ENCODE measurements around the gene ZAR1. TPM values are rescaled to one million over a fixed set of nuclear protein-coding genes. Genes with fewer than 3 reads are reported as not detected.
"Not testable (repeated sequence)": the region's sequence is repeated elsewhere in the genome, so short reads cannot be mapped to it uniquely, and the experiment has no call there.

ZAR1 gene, protein sequence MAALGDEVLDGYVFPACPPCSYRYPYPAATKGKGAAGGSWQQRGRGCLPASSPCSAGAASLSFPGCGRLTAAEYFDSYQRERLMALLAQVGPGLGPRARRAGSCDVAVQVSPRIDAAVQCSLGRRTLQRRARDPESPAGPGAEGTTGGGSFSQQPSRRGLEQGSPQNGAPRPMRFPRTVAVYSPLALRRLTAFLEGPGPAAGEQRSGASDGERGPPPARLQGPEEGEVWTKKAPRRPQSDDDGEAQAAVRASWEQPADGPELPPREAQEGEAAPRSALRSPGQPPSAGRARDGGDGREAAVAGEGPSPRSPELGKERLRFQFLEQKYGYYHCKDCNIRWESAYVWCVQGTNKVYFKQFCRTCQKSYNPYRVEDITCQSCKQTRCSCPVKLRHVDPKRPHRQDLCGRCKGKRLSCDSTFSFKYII
- not detected for total RNA-seq

DNA sequence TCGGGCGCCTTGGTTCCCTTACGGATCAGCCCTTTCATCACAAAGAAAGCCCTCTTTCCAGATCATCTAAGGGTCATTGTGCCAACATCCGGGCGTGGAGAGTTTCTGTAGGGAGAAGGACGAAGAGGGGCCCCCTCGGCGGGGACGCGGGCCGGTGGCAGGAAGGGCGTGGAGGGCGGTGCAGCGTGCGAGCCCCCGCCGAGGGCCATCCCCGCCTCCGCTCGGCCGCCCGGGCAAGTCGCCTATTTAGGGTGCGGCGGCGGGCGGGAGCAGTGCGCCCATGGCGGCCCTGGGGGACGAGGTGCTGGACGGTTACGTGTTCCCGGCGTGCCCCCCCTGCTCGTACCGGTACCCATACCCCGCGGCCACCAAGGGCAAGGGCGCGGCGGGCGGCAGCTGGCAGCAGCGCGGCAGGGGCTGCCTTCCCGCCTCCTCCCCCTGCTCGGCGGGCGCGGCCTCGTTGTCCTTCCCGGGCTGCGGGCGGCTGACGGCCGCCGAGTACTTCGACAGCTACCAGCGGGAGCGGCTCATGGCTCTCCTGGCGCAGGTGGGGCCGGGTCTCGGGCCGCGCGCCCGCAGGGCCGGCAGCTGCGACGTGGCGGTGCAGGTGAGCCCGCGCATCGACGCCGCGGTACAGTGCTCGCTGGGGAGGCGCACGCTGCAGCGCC lies at the start of gene ZAR1:
ZAR1 (plus strand) TSS at position 241 of the 668 bp plus-strand sequence; CDS start at position 281, 40 bp downstream.
- H3K4me3 Mint-ChIP-seq = peak within 1 kb of the TSS; percentile 62

DNA sequence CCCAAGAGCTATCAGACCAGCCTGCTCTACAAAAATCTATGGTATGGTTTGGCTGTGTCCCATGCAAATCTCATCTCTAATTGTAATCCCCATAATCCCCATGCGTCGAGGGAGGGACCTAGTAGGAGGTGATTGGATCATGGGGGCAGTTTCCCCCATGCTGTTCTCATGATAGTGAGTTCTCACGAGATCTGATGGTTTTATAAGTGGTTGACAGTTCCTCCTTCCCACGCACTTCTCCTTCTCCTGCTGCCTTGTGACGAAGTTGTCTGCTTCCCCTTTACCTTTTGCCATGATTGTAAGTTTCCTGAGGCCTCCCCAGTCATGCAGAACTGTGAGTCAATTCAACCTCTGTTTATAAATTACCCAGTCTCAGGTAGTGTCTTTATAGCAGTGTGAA lies 49.1 kb upstream of the ZAR1 start:
- DNase-seq; H3K27ac Mint-ChIP-seq; ATAC-seq (ENCODE audit: low read depth); H3K4me3 Mint-ChIP-seq; H3K4me1 Mint-ChIP-seq; H3K9me3 Mint-ChIP-seq; POLR2A ChIA-PET; H3K27me3 Mint-ChIP-seq; H3K36me3 Mint-ChIP-seq: not testable (repeated sequence)

More for the DNA sequence above, at the start of gene ZAR1:
- Mint-ChIP-seq H3K4me1 (peaks cover 1% of the 10 kb centered on the region), H3K27ac (no peak within 1 kb of the TSS), H3K36me3 (no peaks in the 10 kb centered on the region), H3K9me3 (no peaks in the 10 kb centered on the region), H3K27me3 (peaks cover 52% of the 10 kb centered on the region)
- POLR2A ChIA-PET = interaction anchor here (1.1 kb wide), 1 partner anchor 14 kb away, joined by 4 read pairs; no protein-coding TSS in a partner anchor
- DNase-seq = peak; percentile 49
- peak; percentile 34 for ATAC-seq (ENCODE audit: low read depth)

DNA sequence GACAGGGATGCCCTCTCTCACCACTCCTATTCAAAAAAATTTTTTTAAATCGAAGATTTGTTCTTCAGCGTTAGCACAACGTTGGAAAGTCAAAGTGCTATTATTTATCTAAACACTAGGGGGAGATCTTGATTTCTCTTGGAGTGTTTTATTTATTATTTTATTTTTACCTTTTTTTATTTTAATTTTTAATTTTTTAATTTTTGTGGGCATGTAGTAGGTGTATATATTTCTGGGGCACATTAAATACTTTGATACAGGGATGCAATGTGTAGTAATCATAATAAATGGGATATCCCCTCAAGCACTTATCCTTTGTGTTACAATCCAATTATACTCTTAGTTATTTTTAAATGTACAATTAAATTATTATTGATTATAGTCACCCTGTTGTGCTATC lies 44.3 kb upstream of the ZAR1 start:
- H3K4me1 Mint-ChIP-seq = no peaks in the 10 kb centered on the region
- DNase-seq = no peak
- H3K27me3 Mint-ChIP-seq = peaks cover 3% of the 10 kb centered on the region
- H3K9me3 Mint-ChIP-seq = peaks cover 1% of the 10 kb centered on the region
- H3K4me3 Mint-ChIP-seq = no peak overlapping the region
- H3K36me3 Mint-ChIP-seq = no peaks in the 10 kb centered on the region
- no peak for ATAC-seq (ENCODE audit: low read depth)
- no peak overlapping the region for H3K27ac Mint-ChIP-seq
- POLR2A ChIA-PET = no interaction called here

DNA sequence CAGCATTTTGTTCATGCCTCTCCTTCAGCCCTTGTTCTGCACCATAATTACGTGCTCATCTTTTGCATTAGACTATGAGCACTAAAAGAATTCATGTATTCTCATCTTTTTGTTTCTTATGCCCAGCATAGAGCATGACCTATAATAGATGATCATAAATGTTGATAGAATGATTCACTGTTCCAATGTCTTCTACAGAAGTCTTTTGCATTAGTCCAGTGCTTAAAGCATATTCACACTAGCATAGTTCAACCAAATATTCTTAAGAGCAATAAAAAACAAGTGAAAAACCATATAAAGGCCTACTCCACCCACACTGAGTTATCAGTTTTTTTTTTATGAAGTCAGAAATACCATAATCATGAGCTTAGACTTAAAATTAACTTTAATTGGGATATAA lies 43.4 kb upstream of the ZAR1 start:
- Mint-ChIP-seq H3K4me1 (no peaks in the 10 kb centered on the region), H3K9me3 (peaks cover 1% of the 10 kb centered on the region), H3K4me3 (no peak overlapping the region), H3K27me3 (peaks cover 4% of the 10 kb centered on the region), H3K36me3 (no peaks in the 10 kb centered on the region), H3K27ac (no peak overlapping the region)
- POLR2A ChIA-PET = no interaction called here
- DNase-seq (no peak), ATAC-seq (ENCODE audit: low read depth) (no peak)

DNA sequence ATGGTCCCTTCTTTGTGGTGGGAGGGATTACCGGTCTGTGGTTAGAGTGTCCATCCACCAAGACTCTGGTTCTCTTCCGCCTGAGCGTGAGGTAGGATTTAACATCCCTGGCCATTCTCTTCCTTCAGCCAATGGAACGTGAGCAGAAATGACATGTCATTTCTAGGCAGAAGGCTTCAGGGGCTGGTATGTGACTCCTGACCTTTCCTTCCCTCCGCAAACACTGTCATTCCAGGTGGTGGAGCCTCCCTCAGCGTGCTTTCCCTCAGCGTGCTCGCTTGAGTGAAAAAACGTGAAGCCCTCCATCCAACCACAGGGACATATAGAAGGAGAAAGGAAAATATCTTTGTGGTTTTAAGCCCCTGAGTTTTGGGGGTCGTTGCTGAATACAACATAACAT lies 40.9 kb upstream of the ZAR1 start:
- DNase-seq (no peak), ATAC-seq (ENCODE audit: low read depth) (no peak)
- POLR2A ChIA-PET = no interaction called here
- H3K4me1 Mint-ChIP-seq = no peaks in the 10 kb centered on the region
- no peak overlapping the region for H3K27ac Mint-ChIP-seq
- H3K36me3 Mint-ChIP-seq = no peaks in the 10 kb centered on the region
- H3K27me3 Mint-ChIP-seq = peaks cover 4% of the 10 kb centered on the region
- H3K4me3 Mint-ChIP-seq = no peak overlapping the region
- no peaks in the 10 kb centered on the region for H3K9me3 Mint-ChIP-seq

DNA sequence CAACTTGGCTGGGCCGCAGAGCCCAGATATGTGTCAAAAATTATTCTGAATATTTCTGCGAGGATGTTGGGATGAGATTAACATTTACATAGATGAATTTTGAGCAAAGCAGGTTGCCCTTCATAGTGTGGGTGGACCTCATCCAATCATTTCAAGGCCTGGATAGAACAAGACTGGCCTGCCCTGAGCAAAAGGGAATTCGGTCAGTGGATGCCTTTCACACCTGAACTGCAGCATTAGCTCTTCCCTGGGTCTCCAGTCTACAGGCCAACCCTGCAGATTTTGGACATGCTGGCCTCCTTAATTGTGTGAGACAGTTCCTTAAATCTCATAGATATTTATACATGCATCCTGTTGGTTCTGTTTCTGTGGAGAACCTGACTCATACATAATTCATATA lies 39.3 kb upstream of the ZAR1 start:
- no peaks in the 10 kb centered on the region for H3K9me3 Mint-ChIP-seq
- peaks cover 7% of the 10 kb centered on the region for H3K27me3 Mint-ChIP-seq
- DNase-seq (no peak), ATAC-seq (ENCODE audit: low read depth) (peak; percentile 30)
- no peak overlapping the region for H3K4me3 Mint-ChIP-seq
- POLR2A ChIA-PET = no interaction called here
- H3K4me1 Mint-ChIP-seq = no peaks in the 10 kb centered on the region
- no peaks in the 10 kb centered on the region for H3K36me3 Mint-ChIP-seq
- H3K27ac Mint-ChIP-seq = no peak overlapping the region

DNA sequence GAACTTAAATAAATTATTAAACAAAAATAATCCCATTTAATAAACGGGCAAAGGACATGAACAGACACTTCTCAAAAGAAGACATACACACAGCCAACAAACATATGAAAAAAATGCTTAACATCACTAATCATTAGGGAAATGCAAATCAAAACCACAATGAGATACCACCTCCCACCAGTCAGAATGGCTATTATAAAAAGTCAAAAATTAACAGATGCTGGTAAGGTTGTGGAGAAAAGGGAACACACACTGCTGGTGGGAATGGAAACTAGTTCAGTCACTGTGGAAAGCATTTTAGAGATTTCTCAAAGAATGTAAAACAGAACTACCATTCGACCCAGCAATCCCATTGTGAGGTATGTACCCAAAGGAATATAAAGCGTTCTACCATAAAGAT lies 38.4 kb upstream of the ZAR1 start:
- H3K27me3 Mint-ChIP-seq; H3K27ac Mint-ChIP-seq; H3K9me3 Mint-ChIP-seq; POLR2A ChIA-PET; H3K4me1 Mint-ChIP-seq; DNase-seq; H3K36me3 Mint-ChIP-seq; H3K4me3 Mint-ChIP-seq; ATAC-seq (ENCODE audit: low read depth): not testable (repeated sequence)

DNA sequence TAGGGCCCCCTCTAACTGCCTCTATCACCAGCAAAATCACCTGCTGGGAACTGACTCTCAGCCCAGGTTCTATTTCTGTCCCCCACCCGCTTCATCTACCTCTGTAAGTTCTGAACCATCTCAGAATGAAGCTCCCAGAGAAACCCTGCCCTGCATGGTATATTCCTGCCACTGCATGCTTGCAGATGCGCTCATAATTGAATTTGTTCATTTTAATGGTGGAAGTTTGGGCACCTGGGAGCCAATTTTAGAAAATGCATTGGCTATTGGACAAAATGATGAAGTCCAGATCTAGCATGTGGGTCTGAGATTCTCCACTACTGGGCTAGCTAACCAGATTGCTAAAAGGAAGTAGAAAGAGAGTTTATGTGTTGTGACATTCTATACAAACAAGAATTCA lies 35.5 kb upstream of the ZAR1 start:
- H3K9me3 Mint-ChIP-seq = no peaks in the 10 kb centered on the region
- H3K27ac Mint-ChIP-seq = no peak overlapping the region
- no peak for ATAC-seq (ENCODE audit: low read depth)
- H3K36me3 Mint-ChIP-seq = no peaks in the 10 kb centered on the region
- DNase-seq = no peak
- no peak overlapping the region for H3K4me3 Mint-ChIP-seq
- POLR2A ChIA-PET = no interaction called here
- no peaks in the 10 kb centered on the region for H3K4me1 Mint-ChIP-seq
- H3K27me3 Mint-ChIP-seq = peaks cover 10% of the 10 kb centered on the region

DNA sequence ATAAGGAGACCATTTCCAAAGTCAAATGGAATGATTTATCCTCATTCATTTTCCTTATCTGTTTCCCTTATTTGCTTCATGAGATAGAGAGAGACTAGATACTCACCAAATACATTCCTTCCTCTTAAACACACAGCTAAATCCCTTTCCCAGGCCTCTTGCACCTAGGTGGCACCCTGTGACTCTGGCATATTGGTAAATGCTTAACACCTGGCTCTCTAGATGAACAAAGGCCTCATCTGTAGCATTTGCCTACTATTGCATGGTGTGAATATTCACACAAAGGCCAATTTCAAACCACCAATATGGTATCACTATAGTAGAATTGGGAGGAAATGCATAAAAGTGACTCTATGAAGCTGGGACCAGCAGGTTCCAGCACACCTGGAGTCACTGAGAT lies 29.1 kb upstream of the ZAR1 start:
- H3K9me3 Mint-ChIP-seq = peaks cover 2% of the 10 kb centered on the region
- ATAC-seq (ENCODE audit: low read depth) (no peak), DNase-seq (no peak)
- POLR2A ChIA-PET = no interaction called here
- no peaks in the 10 kb centered on the region for H3K36me3 Mint-ChIP-seq
- peaks cover 11% of the 10 kb centered on the region for H3K27me3 Mint-ChIP-seq
- H3K27ac Mint-ChIP-seq = no peak overlapping the region
- H3K4me1 Mint-ChIP-seq = no peaks in the 10 kb centered on the region
- H3K4me3 Mint-ChIP-seq = no peak overlapping the region

DNA sequence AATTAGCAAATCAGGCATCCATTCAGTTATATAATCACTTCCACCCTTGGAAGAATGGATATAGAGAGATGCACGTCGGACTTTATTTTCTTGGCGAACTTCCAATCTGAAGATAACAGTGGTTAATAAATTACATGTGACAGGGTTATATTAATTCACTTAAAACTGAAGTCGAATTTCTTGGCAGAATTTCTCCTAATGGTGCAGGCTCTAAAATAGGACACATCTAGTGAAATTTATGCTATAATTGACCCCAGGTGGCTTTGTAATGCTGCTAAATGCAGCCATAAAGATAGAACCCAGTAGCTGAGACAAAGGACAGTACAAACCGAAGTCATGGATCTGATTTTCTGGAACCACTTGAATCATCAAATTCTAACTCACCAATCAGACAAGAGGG lies 27.7 kb upstream of the ZAR1 start:
- no peaks in the 10 kb centered on the region for H3K4me1 Mint-ChIP-seq
- H3K9me3 Mint-ChIP-seq = peaks cover 2% of the 10 kb centered on the region
- H3K27ac Mint-ChIP-seq = no peak overlapping the region
- POLR2A ChIA-PET = no interaction called here
- H3K27me3 Mint-ChIP-seq = peaks cover 8% of the 10 kb centered on the region
- DNase-seq = no peak
- no peak overlapping the region for H3K4me3 Mint-ChIP-seq
- no peak for ATAC-seq (ENCODE audit: low read depth)
- H3K36me3 Mint-ChIP-seq = no peaks in the 10 kb centered on the region

DNA sequence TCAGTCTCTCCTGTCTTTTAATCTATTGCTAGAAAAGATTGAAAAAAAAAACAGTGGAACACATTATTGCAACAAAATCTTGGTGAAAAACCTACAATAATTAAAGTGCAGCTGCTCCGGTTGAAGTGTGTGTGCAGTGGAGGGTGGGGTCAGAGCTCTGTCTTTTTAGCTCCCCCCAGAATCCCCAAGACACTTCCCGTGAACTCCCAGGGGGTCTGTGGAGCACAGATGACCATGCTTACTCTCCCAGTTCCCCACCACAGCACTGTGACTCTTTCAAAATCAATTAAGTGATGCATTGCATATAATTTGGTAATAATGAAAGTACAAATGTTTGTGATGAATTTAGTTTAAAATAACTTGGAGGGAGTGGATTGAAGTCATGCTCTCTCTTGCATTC lies 22.6 kb upstream of the ZAR1 start:
- ATAC-seq (ENCODE audit: low read depth) (no peak), DNase-seq (no peak)
- no peaks in the 10 kb centered on the region for H3K36me3 Mint-ChIP-seq
- no peaks in the 10 kb centered on the region for H3K4me1 Mint-ChIP-seq
- peaks cover 2% of the 10 kb centered on the region for H3K9me3 Mint-ChIP-seq
- no peak overlapping the region for H3K4me3 Mint-ChIP-seq
- no peak overlapping the region for H3K27ac Mint-ChIP-seq
- H3K27me3 Mint-ChIP-seq = peaks cover 18% of the 10 kb centered on the region
- POLR2A ChIA-PET = no interaction called here

DNA sequence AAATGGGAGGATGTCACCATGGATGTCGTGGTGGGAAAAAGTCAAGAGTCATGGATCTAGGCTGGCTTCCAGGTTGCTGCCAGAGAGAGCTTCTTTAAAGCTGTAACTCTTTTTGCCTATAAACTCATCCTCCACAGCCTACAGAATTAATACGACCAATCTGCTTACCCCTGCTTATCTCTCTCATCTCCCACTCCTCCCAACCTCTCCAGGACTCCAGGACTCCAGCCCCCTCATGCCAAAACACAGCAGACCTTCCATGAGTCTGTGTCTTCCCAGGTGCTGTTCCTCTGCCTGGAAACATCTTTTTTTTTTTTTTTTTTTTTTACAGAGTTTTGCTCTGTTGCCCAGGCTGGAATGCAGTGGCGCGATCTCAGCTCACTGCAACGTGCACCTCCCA lies 22.2 kb upstream of the ZAR1 start:
- Mint-ChIP-seq H3K27ac (no peak overlapping the region), H3K36me3 (no peaks in the 10 kb centered on the region), H3K9me3 (peaks cover 2% of the 10 kb centered on the region), H3K27me3 (peaks cover 18% of the 10 kb centered on the region), H3K4me3 (no peak overlapping the region), H3K4me1 (no peaks in the 10 kb centered on the region)
- ATAC-seq (ENCODE audit: low read depth) (no peak), DNase-seq (no peak)
- POLR2A ChIA-PET = no interaction called here

DNA sequence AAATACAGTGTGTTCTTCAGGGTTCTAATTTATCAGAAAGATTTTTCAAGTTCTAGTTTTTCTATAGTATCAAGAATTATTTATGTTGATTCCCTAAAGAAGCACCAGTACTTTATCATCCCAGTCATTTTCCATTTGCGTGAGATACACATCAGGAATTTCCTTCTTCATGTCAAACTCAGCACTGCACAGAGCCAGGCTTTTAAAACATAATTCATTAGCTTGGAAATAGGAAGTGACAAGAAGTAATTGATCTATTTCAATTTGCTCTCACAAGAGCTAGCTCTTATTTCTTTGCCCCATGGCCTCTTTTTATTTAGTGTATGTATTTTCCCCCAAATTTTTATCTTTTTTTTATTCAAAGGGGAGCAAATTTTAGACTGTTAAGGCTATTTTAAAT lies 19.9 kb upstream of the ZAR1 start:
- Mint-ChIP-seq H3K27ac (no peak overlapping the region), H3K4me3 (no peak overlapping the region), H3K4me1 (no peaks in the 10 kb centered on the region), H3K36me3 (no peaks in the 10 kb centered on the region), H3K9me3 (no peaks in the 10 kb centered on the region), H3K27me3 (peaks cover 14% of the 10 kb centered on the region)
- ATAC-seq (ENCODE audit: low read depth) (no peak), DNase-seq (no peak)
- POLR2A ChIA-PET = no interaction called here

DNA sequence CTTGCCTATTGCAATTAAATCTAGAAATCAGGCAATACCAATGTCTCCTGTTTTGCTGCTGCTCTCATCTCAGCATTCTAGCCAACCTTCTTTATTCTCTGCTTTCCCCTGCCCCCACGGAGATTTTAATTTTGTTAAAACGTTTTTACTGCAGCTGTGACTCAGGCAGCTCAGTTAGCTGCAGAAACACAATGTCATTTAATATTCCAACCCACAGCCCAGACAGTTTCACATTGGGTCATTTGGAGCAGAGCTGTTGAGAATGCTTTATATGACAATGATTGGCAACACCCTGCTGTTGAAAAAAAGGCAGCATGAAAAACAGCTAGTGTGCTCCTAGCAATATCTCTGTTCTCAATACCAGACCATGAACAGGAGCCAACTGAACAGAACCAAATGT lies 19.5 kb upstream of the ZAR1 start:
- H3K9me3 Mint-ChIP-seq = no peaks in the 10 kb centered on the region
- H3K36me3 Mint-ChIP-seq = no peaks in the 10 kb centered on the region
- no peak overlapping the region for H3K27ac Mint-ChIP-seq
- DNase-seq (no peak), ATAC-seq (ENCODE audit: low read depth) (no peak)
- H3K4me1 Mint-ChIP-seq = no peaks in the 10 kb centered on the region
- no peak overlapping the region for H3K4me3 Mint-ChIP-seq
- peaks cover 16% of the 10 kb centered on the region for H3K27me3 Mint-ChIP-seq
- POLR2A ChIA-PET = no interaction called here
